CD14-positive monocyte (primary cell): Measurements from ENCODE around the gene MEPCE. TPM values are rescaled to one million over a fixed set of nuclear protein-coding genes. Genes with fewer than 3 reads are reported as not detected.

Experiments
- DNase-seq, 3 donors: peaks; one replicate each; pipeline ENCODE4 v3.0.0-alpha.2; 2011 to 2022
- H2AFZ ChIP-seq: 2 replicates; pipeline ENCODE4 v1.6.0; 2012; ENCODE audit warnings: mild to moderate bottlenecking, low read depth, low read length, inconsistent platforms; ENCODE audit not compliant: insufficient read depth, poor library complexity, severe bottlenecking
- H3K27ac ChIP-seq, 2 donors: 1 replicate in 1 of 2; 2 replicates in 1 of 2; pipeline ENCODE4 v1.5.1; 2012 to 2013; ENCODE audit warnings: low read length in 2 of 2, control low read depth in 1 of 2, inconsistent platforms in 1 of 2, low read depth in 1 of 2, mild to moderate bottlenecking in 1 of 2
- H3K27me3 ChIP-seq, 2 donors: one replicate each; pipeline versions ENCODE4 v1.6.0 to v1.6.1; 2011 to 2013; ENCODE audit warnings: low read length in 2 of 2; ENCODE audit not compliant: control insufficient read depth in 2 of 2, insufficient read depth in 2 of 2
- H3K36me3 ChIP-seq, 2 donors: replicated peaks in 1 of 2; 1 replicate in 1 of 2; 2 replicates in 1 of 2; pipeline versions ENCODE4 v1.5.1 to v1.6.1; 2012 to 2013; ENCODE audit warnings: low read length in 2 of 2, control low read depth in 1 of 2, inconsistent platforms in 1 of 2, mild to moderate bottlenecking in 1 of 2; ENCODE audit not compliant: insufficient read depth in 2 of 2, control insufficient read depth in 1 of 2
- H3K4me1 ChIP-seq, 2 donors: 1 replicate in 1 of 2; 2 replicates in 1 of 2; pipeline versions ENCODE4 v1.5.1 to v1.6.1; 2012 to 2013; ENCODE audit warnings: low read length in 2 of 2, control low read depth in 1 of 2, inconsistent platforms in 1 of 2, mild to moderate bottlenecking in 1 of 2, moderate library complexity in 1 of 2; ENCODE audit not compliant: insufficient read depth in 2 of 2, control insufficient read depth in 1 of 2
- H3K4me2 ChIP-seq: replicated peaks from 2 replicates; pipeline ENCODE3; 2012; ENCODE audit warnings: low read length, moderate library complexity, mild to moderate bottlenecking; ENCODE audit not compliant: poor library complexity, severe bottlenecking; ENCODE audit errors: extremely low read depth
- H3K4me3 ChIP-seq, 3 experiments: fragments of 200-600 bp in 1 of 3; sonication (generic) in 1 of 3; replicated peaks in 1 of 3; 1 replicate in 2 of 3; 2 replicates in 1 of 3; pipeline ENCODE4 v1.5.1; 2011 to 2013; ENCODE audit warnings: low read length in 3 of 3, mild to moderate bottlenecking in 3 of 3, control low read depth in 2 of 3, low read depth in 2 of 3, inconsistent platforms in 1 of 3, moderate library complexity in 1 of 3
- H3K79me2 ChIP-seq: 2 replicates; pipeline ENCODE4 v1.6.0; 2012; ENCODE audit warnings: mild to moderate bottlenecking, control low read depth, inconsistent platforms, low read length, moderate library complexity; ENCODE audit not compliant: insufficient read depth
- H3K9ac ChIP-seq: 2 replicates; pipeline ENCODE4 v1.6.0; 2017; ENCODE audit warnings: low read length, mild to moderate bottlenecking; ENCODE audit not compliant: insufficient read depth, poor library complexity, severe bottlenecking
- H3K9me3 ChIP-seq, 2 donors: replicated peaks in 1 of 2; 1 replicate in 1 of 2; 2 replicates in 1 of 2; pipeline versions ENCODE4 v1.5.1 to v1.6.1; 2012 to 2013; ENCODE audit warnings: low read length in 2 of 2, control low read depth in 1 of 2; ENCODE audit not compliant: control insufficient read depth in 1 of 2, insufficient read depth in 1 of 2
- H4K20me1 ChIP-seq: 2 replicates; pipeline ENCODE4 v1.6.0; 2012; ENCODE audit warnings: mild to moderate bottlenecking, low read length, control low read depth, moderate library complexity; ENCODE audit not compliant: insufficient read depth
- H3K27ac Mint-ChIP-seq, 7 donors: one replicate each; pipeline ENCODE4 v1.8.0; 2020; ENCODE audit warnings: mild to moderate bottlenecking in 7 of 7, mixed read lengths in 7 of 7, moderate library complexity in 6 of 7, inconsistent platforms in 2 of 7
- H3K27me3 Mint-ChIP-seq, 3 donors: one replicate each; pipeline ENCODE4 v1.8.0; 2021 to 2022; ENCODE audit warnings: low read depth in 3 of 3, mild to moderate bottlenecking in 3 of 3, mixed read lengths in 3 of 3, moderate library complexity in 3 of 3, inconsistent platforms in 1 of 3
- H3K36me3 Mint-ChIP-seq, 2 donors: one replicate each; pipeline ENCODE4 v1.8.0; 2020; ENCODE audit warnings: mixed read lengths in 2 of 2, inconsistent platforms in 1 of 2, mild to moderate bottlenecking in 1 of 2
- H3K4me1 Mint-ChIP-seq: one replicate; pipeline ENCODE4 v1.8.0; 2020; ENCODE audit warnings: mild to moderate bottlenecking, mixed read lengths
- H3K4me3 Mint-ChIP-seq, 2 donors: one replicate each; pipeline ENCODE4 v1.8.0; 2020; ENCODE audit warnings: mild to moderate bottlenecking in 2 of 2, mixed read lengths in 2 of 2, moderate library complexity in 1 of 2
- H3K9me3 Mint-ChIP-seq, 7 donors: one replicate each; pipeline ENCODE4 v1.8.0; 2020 to 2022; ENCODE audit warnings: mixed read lengths in 7 of 7, mild to moderate bottlenecking in 6 of 7, moderate library complexity in 6 of 7, inconsistent platforms in 2 of 7
- WGBS: methylation state at CpG from one replicate; pipeline ENCODE4 v1.1.5; 2013; ENCODE audit warnings: missing lambda C conversion rate; ENCODE audit not compliant: insufficient coverage; 5-methylcytosine and 5-hydroxymethylcytosine counted together
- intact Hi-C, 2 donors: fragments of 100-400 bp; cut with micrococcal nuclease; formaldehyde crosslinking; loops; one replicate each; pipeline versions ENCODE4 v1.15.0 to v1.15.1; 2023
- polyA plus RNA-seq, 3 donors: library from polyadenylated mRNA; depleted of rRNA in 1 of 3; unstranded in 2 of 3; stranded (reverse) in 1 of 3; fragments of 300-500 nt in 2 of 3; fragments of >200 nt in 1 of 3; fragmentation: Illumina TruSeq in 2 of 3; gene quantifications; 1 replicate in 2 of 3; 2 replicates in 1 of 3; pipeline ENCODE4 v1.2.3, GENCODE V29; 2012 to 2021
- TF ChIP-seq, protein P1 (sequence below): fragments of 200-600 bp; IDR thresholded peaks from one replicate; pipeline ENCODE4 v1.8.0; 2022; ENCODE audit warnings: antibody characterized with exemption, mild to moderate bottlenecking

Gene MEPCE
- polyA plus RNA-seq, 3 donors = 2.9 to 43.2 (median 3.3) TPM

DNA sequence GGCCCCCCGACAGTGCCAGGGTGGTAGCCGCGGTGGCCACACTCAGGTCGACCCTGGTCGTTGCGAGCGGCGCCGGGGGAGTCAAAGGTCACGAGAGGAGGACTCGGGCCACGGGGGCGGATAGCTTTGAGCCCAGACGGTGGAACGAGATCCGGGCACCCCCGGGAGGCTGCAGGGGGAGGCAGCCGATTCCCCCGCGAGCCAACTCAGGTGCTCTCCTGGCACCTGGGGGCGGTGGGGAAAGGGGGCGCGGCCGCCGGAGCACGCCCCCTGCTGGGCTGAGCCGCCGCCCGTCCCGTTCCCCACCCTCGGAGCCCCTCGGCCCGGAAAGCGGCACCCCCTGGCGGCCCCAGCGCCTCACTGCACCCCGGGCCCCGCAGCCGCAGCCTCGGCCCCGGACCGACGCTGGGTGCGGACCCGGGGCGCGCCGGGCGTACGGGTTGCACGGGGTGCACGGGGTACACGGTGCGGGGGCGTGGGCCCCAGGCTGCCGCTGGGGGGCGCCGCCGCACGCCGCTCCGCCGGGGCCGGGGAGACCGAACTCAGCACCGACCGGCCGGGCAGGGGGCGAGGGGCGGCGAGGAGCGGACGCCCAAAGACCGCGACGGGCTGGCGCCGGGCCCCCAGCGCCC lies 53.6 kb downstream of the MEPCE start:
- Histone ChIP-seq H3K9me3 (no peaks in the 10 kb centered on the region), H3K27me3 (peaks cover 0 to 6% of the 10 kb centered on the region in 2 donors), H3K79me2 (peaks cover 12% of the 10 kb centered on the region), H3K4me1 (peaks cover 12 to 28% of the 10 kb centered on the region in 2 donors), H4K20me1 (peaks cover 12% of the 10 kb centered on the region), H3K9ac (peak overlapping the region; percentile 40), H3K27ac (no peak overlapping the region), H2AFZ (peak overlapping the region; percentile 81), H3K4me3 (peak overlapping the region; percentile 37 to 77 (median 43)), H3K4me2 (peak overlapping the region; percentile 93), H3K36me3 (no peaks in the 10 kb centered on the region)
- Mint-ChIP-seq H3K4me3 (peak overlapping the region; percentile 75 to 87), H3K36me3 (peaks cover 0 to 3% of the 10 kb centered on the region in 2 donors), H3K4me1 (peaks cover 12% of the 10 kb centered on the region), H3K27ac (no peak overlapping the region), H3K27me3 (peaks cover 11 to 19% (median 16%) of the 10 kb centered on the region in 3 donors), H3K9me3 (peaks cover 0 to under 1% (median 0%) of the 10 kb centered on the region in 7 donors)
- intact Hi-C loops = loop anchor here in 1 of 2 donors (2.0 kb wide), 1 partner anchor 14 kb away; no protein-coding TSS in a partner anchor
- TF ChIP-seq, protein P1, sequence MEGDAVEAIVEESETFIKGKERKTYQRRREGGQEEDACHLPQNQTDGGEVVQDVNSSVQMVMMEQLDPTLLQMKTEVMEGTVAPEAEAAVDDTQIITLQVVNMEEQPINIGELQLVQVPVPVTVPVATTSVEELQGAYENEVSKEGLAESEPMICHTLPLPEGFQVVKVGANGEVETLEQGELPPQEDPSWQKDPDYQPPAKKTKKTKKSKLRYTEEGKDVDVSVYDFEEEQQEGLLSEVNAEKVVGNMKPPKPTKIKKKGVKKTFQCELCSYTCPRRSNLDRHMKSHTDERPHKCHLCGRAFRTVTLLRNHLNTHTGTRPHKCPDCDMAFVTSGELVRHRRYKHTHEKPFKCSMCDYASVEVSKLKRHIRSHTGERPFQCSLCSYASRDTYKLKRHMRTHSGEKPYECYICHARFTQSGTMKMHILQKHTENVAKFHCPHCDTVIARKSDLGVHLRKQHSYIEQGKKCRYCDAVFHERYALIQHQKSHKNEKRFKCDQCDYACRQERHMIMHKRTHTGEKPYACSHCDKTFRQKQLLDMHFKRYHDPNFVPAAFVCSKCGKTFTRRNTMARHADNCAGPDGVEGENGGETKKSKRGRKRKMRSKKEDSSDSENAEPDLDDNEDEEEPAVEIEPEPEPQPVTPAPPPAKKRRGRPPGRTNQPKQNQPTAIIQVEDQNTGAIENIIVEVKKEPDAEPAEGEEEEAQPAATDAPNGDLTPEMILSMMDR = peak; percentile 98
- WGBS = under 1% methylated on average over 78 of the region's 79 CpGs
- DNase-seq = peak; percentile 34 to 65 (median 49)

Other genes with a start within 250 kb of the MEPCE start
- gene PVRIG, start 209.9 kb upstream of the MEPCE start, polyA plus RNA-seq = under 1 TPM in 2 of 3 donors, not detected in 1; 0.27 to 0.38 TPM
- gene SPDYE3, start 122.1 kb upstream of the MEPCE start, polyA plus RNA-seq = 1 to 10 TPM in 1 of 3 donors, under 1 TPM in 1, not detected in 1; 0.58 to 1.2 TPM
- gene PILRB, start 71.7 kb upstream of the MEPCE start, polyA plus RNA-seq = 10 to 100 TPM in 1 of 3 donors, 1 to 10 TPM in 2; 1.7 to 62.6 (median 2.2) TPM
- 100 to 1,000 TPM; 316 to 491 (median 364) TPM for gene PILRA, start 56.3 kb upstream of the MEPCE start, polyA plus RNA-seq
- 1 to 10 TPM in 2 of 3 donors, under 1 TPM in 1; 0.60 to 1.9 (median 1.2) TPM for gene ZCWPW1, start 1.1 kb upstream of the MEPCE start, polyA plus RNA-seq
- 10 to 100 TPM in 2 of 3 donors, 1 to 10 TPM in 1; 8.1 to 35.0 (median 14.6) TPM for gene PPP1R35, start 6.7 kb downstream of the MEPCE start, polyA plus RNA-seq
- gene SPACDR, start 34.4 kb downstream of the MEPCE start, polyA plus RNA-seq = 1 to 10 TPM in 1 of 3 donors, under 1 TPM in 1, not detected in 1; 0.40 to 2.5 TPM
- gene TSC22D4, start 49.4 kb downstream of the MEPCE start, polyA plus RNA-seq = 10 to 100 TPM; 23.8 to 91.5 (median 26.3) TPM
- not detected for gene NYAP1, start 54.1 kb downstream of the MEPCE start, polyA plus RNA-seq
- gene AGFG2, start 109.4 kb downstream of the MEPCE start, polyA plus RNA-seq = 1 to 10 TPM; 1.3 to 1.8 (median 1.8) TPM
- gene SAP25, start 144.1 kb downstream of the MEPCE start, polyA plus RNA-seq = 10 to 100 TPM in 1 of 3 donors, not detected in 2; 67.2 TPM
- 100 to 1,000 TPM; 132 to 286 (median 134) TPM for gene LRCH4, start 156.3 kb downstream of the MEPCE start, polyA plus RNA-seq
- 1 to 10 TPM in 1 of 3 donors, under 1 TPM in 2; 0.42 to 1.2 (median 0.69) TPM for gene FBXO24, start 156.5 kb downstream of the MEPCE start, polyA plus RNA-seq
- 1 to 10 TPM in 1 of 3 donors, under 1 TPM in 2; 0.18 to 3.1 (median 0.58) TPM for gene PCOLCE, start 172.5 kb downstream of the MEPCE start, polyA plus RNA-seq
- 10 to 100 TPM; 12.7 to 15.5 (median 13.3) TPM for gene MOSPD3, start 182.7 kb downstream of the MEPCE start, polyA plus RNA-seq
- gene TFR2, start 211.7 kb downstream of the MEPCE start, polyA plus RNA-seq = 1 to 10 TPM in 1 of 3 donors, under 1 TPM in 1, not detected in 1; 0.79 to 1.4 TPM
- not detected for gene ACTL6B, start 226.6 kb downstream of the MEPCE start, polyA plus RNA-seq
- 100 to 1,000 TPM in 1 of 3 donors, 10 to 100 TPM in 2; 90.0 to 436 (median 94.6) TPM for gene GNB2, start 243.9 kb downstream of the MEPCE start, polyA plus RNA-seq